Neural crest cell (in vitro differentiated cells): ENCODE results near the gene CEP295NL. TPM values are rescaled to one million over a fixed set of nuclear protein-coding genes. Genes with fewer than 3 reads are reported as not detected.

Experiments used
- DNase-seq: peaks from one replicate; pipeline ENCODE4 v3.0.0; 2021; ENCODE audit warnings: low read depth, mixed read lengths, low spot score
- H3K27ac Mint-ChIP-seq: one replicate; pipeline ENCODE4 v1.8.0; 2021; ENCODE audit warnings: mild to moderate bottlenecking, mixed read lengths; ENCODE audit not compliant: unreplicated experiment
- H3K27me3 Mint-ChIP-seq: 2 replicates; pipeline ENCODE4 v1.8.0; 2021; ENCODE audit warnings: low read depth, mild to moderate bottlenecking, mixed read lengths
- H3K36me3 Mint-ChIP-seq: 2 replicates; pipeline ENCODE4 v1.8.0; 2021; ENCODE audit warnings: low read depth, mild to moderate bottlenecking, mixed read lengths
- H3K4me1 Mint-ChIP-seq: 2 replicates; pipeline ENCODE4 v1.8.0; 2021; ENCODE audit warnings: mixed read lengths
- H3K4me3 Mint-ChIP-seq: one replicate; pipeline ENCODE4 v1.8.0; 2021; ENCODE audit warnings: mild to moderate bottlenecking, mixed read lengths
- H3K9me3 Mint-ChIP-seq: 2 replicates; pipeline ENCODE4 v1.8.0; 2021; ENCODE audit warnings: mixed read lengths
- total RNA-seq: library from RNA; stranded (reverse); gene quantifications from 2 replicates; pipeline ENCODE4 v1.2.1, GENCODE V29; 2021
- TF ChIP-seq, protein P1 (sequence below): fragments of 200-600 bp; sonication (generic); conservative IDR thresholded peaks from 2 replicates; pipeline ENCODE4 v1.5.0; 2021; ENCODE audit warnings: antibody characterized with exemption, mild to moderate bottlenecking

CEP295NL gene
- total RNA-seq, 1 donor from 2014 or later = 1.2 TPM

DNA sequence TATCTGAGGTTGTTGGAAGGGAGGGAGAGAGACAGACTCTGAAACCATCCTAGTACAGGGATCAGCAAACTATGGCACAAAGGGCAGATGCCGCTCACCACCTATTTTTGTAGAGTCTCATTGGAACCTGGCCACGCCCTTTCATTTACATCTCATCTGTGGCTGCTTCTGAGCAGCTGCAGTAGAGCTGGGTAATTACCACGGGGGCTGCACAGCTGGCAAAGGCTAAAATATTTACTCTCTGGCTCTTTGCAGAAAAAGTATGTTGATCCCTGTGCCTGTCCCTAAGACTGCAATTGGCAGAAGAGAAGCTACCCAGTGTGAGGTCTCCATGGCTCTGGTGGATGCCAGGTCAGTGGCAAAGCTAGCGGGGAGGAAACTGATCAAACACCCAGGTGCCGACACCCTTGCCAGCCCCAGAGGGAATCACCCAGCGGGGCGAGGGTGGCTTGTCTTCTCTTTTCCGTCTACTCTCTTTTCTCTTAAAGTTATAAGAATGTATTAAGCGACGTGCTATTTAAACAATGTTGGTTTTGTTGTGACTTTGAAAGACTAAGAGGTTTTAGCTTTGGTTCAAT lies 14.0 kb downstream of the CEP295NL start:
- Mint-ChIP-seq H3K36me3 (no peaks in the 10 kb centered on the region), H3K27me3 (no peaks in the 10 kb centered on the region)

DNA sequence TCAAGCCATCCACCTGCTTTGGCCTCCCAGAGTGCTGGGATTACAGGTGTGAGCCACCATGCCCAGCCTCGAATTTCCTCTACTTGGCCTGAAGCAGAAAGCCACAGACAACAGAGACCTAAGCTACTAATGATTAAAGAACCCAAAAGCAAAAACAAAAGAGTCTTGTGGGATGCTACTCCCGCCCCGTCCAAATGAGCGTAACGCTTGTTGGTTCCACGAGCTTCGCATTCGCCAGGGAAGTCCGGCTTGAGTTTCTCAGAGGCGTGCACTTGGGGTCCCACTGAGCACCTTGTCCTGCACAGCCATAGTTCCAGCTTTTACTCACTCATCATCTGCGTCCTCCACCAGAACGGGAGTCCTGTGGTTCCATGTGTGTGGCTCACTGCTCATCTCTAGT lies 16.0 kb downstream of the CEP295NL start:
- Mint-ChIP-seq H3K9me3 (no peaks in the 10 kb centered on the region), H3K27me3 (no peaks in the 10 kb centered on the region), H3K36me3 (no peaks in the 10 kb centered on the region), H3K27ac (no peak overlapping the region), H3K4me3 (no peak overlapping the region), H3K4me1 (peaks cover 55% of the 10 kb centered on the region)
- no peak for DNase-seq
- TF ChIP-seq, protein P1, sequence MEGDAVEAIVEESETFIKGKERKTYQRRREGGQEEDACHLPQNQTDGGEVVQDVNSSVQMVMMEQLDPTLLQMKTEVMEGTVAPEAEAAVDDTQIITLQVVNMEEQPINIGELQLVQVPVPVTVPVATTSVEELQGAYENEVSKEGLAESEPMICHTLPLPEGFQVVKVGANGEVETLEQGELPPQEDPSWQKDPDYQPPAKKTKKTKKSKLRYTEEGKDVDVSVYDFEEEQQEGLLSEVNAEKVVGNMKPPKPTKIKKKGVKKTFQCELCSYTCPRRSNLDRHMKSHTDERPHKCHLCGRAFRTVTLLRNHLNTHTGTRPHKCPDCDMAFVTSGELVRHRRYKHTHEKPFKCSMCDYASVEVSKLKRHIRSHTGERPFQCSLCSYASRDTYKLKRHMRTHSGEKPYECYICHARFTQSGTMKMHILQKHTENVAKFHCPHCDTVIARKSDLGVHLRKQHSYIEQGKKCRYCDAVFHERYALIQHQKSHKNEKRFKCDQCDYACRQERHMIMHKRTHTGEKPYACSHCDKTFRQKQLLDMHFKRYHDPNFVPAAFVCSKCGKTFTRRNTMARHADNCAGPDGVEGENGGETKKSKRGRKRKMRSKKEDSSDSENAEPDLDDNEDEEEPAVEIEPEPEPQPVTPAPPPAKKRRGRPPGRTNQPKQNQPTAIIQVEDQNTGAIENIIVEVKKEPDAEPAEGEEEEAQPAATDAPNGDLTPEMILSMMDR = no peak

More for the DNA sequence above, 14.0 kb downstream of the CEP295NL start:
- Mint-ChIP-seq H3K4me3 (no peak overlapping the region), H3K27ac (peak overlapping the region; percentile 81), H3K4me1 (peaks cover 57% of the 10 kb centered on the region), H3K9me3 (no peaks in the 10 kb centered on the region)
- TF ChIP-seq, protein P1 = no peak
- DNase-seq = no peak

DNA sequence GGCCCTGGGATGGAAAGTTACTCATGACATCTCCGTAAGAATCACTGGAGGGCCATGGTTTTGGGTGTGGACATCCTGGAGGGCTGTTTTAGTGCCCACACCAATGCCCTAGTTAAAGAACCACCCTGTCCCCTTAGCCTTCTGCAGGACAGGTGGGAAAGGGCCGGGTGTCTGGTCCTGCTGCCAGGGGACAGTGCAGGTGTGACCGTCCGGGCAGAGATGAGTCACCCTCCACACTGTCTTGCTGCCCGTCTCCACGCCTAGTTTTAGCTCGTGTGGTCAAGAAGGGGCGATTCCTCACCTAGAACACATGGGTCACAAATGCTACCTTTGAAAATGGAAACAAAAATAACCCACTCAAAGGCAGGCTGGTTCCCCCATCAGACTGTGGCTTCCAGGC lies 17.0 kb downstream of the CEP295NL start:
- Mint-ChIP-seq H3K4me3 (no peak overlapping the region), H3K36me3 (no peaks in the 10 kb centered on the region), H3K27me3 (no peaks in the 10 kb centered on the region), H3K27ac (peak overlapping the region; percentile 32), H3K9me3 (no peaks in the 10 kb centered on the region), H3K4me1 (peaks cover 45% of the 10 kb centered on the region)
- no peak for DNase-seq
- TF ChIP-seq, protein P1 = no peak

DNA sequence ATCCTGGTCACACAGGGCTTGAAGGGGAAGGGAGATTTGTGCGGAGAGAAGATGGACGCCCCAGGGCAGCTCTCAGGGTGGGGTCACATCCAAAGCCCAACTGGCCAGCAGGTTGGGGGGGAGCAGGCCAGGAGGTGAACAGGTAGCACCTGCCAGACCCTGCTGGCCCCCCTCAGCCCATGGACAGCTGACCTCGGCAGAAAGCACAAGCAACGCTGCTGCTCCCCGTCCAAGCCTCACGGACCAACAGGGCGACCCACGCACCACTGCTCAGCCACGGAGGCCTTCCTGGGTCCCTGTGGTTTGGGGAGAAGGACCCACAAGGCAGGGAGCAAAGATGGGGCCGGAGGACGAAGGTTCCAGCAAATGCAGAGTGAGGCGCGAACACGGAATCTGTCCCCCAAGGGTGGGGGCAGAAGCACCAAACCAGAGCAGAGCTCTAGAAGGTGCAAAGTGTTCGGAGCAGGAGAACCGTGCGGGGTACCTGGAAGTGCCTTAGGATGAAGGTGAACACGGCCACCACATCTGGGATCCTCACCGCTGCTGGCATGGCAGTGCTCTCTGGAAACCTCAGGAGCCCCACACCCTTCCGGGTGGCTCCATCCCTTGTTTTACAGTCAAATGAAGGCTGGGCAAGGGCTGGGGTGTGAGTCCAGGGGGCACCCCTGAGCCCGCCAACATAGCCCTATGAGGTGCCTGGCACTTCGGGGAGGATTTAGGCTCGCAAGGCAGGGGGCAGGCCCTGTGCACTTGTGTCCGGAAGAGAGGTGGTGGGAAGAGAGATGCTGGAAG lies 17.9 kb downstream of the CEP295NL start:
- TF ChIP-seq, protein P1 = no peak
- Mint-ChIP-seq H3K27ac (peak overlapping the region; percentile 94), H3K9me3 (no peaks in the 10 kb centered on the region), H3K4me1 (peaks cover 47% of the 10 kb centered on the region), H3K27me3 (no peaks in the 10 kb centered on the region), H3K4me3 (peak overlapping the region; percentile 78), H3K36me3 (no peaks in the 10 kb centered on the region)
- no peak for DNase-seq

DNA sequence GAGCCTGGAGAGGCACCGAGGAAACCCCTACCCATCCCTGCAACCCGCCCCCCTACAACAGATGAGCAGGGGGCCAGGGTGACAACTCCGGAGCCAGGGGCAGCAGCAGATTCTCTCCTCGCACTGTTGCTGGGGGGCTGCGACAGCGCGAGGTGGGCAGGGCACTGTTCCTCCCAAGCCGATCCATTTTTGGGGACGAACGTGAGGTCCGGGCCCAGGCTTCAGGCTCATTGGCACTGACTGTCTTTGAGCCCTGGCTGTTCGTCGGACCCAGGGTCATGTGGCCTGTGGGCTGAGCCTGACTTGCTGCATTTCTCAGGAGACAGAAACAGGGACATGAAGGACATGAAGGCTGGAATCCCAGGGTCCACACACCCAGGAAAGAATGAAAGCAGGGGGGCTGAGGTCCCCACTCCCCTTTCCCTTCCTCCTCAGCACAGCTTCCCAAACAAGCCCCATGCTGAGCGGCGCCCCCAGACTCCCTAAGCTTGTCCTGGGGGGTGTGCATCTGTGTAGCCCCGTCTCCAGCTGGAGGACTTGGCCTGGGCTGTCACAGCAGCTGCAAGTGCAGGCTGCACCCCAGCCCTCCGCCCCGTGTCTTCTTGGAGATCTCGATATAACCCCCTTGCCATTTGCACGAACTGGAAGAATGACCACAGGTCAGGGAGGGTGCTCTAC lies 18.7 kb downstream of the CEP295NL start:
- Mint-ChIP-seq H3K27me3 (no peaks in the 10 kb centered on the region), H3K4me1 (peaks cover 55% of the 10 kb centered on the region), H3K4me3 (peak overlapping the region; percentile 78), H3K27ac (peak overlapping the region; percentile 97), H3K9me3 (no peaks in the 10 kb centered on the region), H3K36me3 (no peaks in the 10 kb centered on the region)
- no peak for DNase-seq
- TF ChIP-seq, protein P1 = no peak
